OCI-LY1 (cell line): Measurements from ENCODE around the gene RAB5IF.

ENCODE experiments used
- H2AFZ ChIP-seq: fragments of 200-600 bp; sonication (generic), shearing (Covaris generic); 2 replicates; pipeline ENCODE4 v1.6.0; 2014; ENCODE audit warnings: antibody characterized with exemption, mild to moderate bottlenecking, low read length
- H3F3A ChIP-seq: fragments of 200-600 bp; sonication (generic), shearing (Covaris generic); 2 replicates; pipeline ENCODE4 v1.6.0; 2014; ENCODE audit warnings: mild to moderate bottlenecking, antibody characterized with exemption, low read length, moderate library complexity; ENCODE audit not compliant: insufficient read depth
- H3K27ac ChIP-seq: fragments of 200-600 bp; sonication (generic); 2 replicates; pipeline ENCODE4 v1.5.1; 2014; ENCODE audit warnings: low read length, mixed run types, mild to moderate bottlenecking, low read depth; ENCODE audit not compliant: poor library complexity, severe bottlenecking
- H3K27me3 ChIP-seq: fragments of 200-600 bp; sonication (generic); 2 replicates; pipeline ENCODE4 v1.6.0; 2014; ENCODE audit warnings: antibody characterized with exemption, mild to moderate bottlenecking, low read length, moderate library complexity; ENCODE audit not compliant: insufficient read depth
- H3K36me3 ChIP-seq: fragments of 200-600 bp; sonication (generic); 2 replicates; pipeline ENCODE4 v1.6.1; 2014; ENCODE audit warnings: mild to moderate bottlenecking, antibody characterized with exemption, low read length, moderate library complexity, mixed read lengths; ENCODE audit not compliant: insufficient read depth
- H3K4me1 ChIP-seq: fragments of 200-600 bp; sonication (generic); 2 replicates; pipeline ENCODE4 v1.5.1; 2014; ENCODE audit warnings: mild to moderate bottlenecking, low read length, moderate library complexity; ENCODE audit not compliant: insufficient read depth, severe bottlenecking
- H3K4me2 ChIP-seq: fragments of 200-600 bp; sonication (generic), shearing (Covaris generic); 2 replicates; pipeline ENCODE4 v1.6.1; 2014; ENCODE audit warnings: low read length
- H3K4me3 ChIP-seq: fragments of 200-600 bp; sonication (generic); 2 replicates; pipeline ENCODE4 v1.5.1; 2014; ENCODE audit warnings: low read length, low read depth, mild to moderate bottlenecking, mixed read lengths; ENCODE audit not compliant: poor library complexity, severe bottlenecking
- H3K79me2 ChIP-seq: fragments of 200-600 bp; shearing (Covaris generic); 2 replicates; pipeline ENCODE4 v1.6.1; 2016; ENCODE audit warnings: mixed run types, low read length, mixed read lengths; ENCODE audit not compliant: insufficient read depth
- H3K9ac ChIP-seq: fragments of 200-600 bp; sonication (generic), shearing (Covaris generic); 2 replicates; pipeline ENCODE4 v1.6.1; 2014; ENCODE audit warnings: mild to moderate bottlenecking, low read length, mixed read lengths
- H3K9me2 ChIP-seq: fragments of 200-600 bp; sonication (generic), shearing (Covaris generic); 2 replicates; pipeline ENCODE4 v1.6.1; 2014; ENCODE audit warnings: low read depth, mild to moderate bottlenecking, low read length, mixed read lengths
- H3K9me3 ChIP-seq: fragments of 200-600 bp; shearing (Covaris generic); 2 replicates; pipeline ENCODE4 v1.6.1; 2014; ENCODE audit warnings: low read length, mixed read lengths
- H4K20me1 ChIP-seq: fragments of 200-600 bp; sonication (generic), shearing (Covaris generic); 2 replicates; pipeline ENCODE4 v1.6.0; 2016; ENCODE audit warnings: mild to moderate bottlenecking, low read length; ENCODE audit not compliant: insufficient read depth
- EZH2 ChIP-seq: fragments of 200-600 bp; sonication (generic), shearing (Covaris generic); IDR thresholded peaks from 2 replicates; pipeline ENCODE4 v1.8.0; 2017; ENCODE audit warnings: borderline replicate concordance, mixed run types, mild to moderate bottlenecking, antibody characterized with exemption, low read length, moderate library complexity, mixed read lengths
- TF ChIP-seq, protein P1 (sequence below): fragments of 200-600 bp; sonication (generic), shearing (Covaris generic); IDR thresholded peaks from 2 replicates; pipeline ENCODE4 v1.5.1; 2017; ENCODE audit warnings: mild to moderate bottlenecking, antibody characterized with exemption, low read length, moderate library complexity, mixed read lengths

Gene RAB5IF

GRCh38 chr20:36565520-36565919 is 40.1 kb upstream of the RAB5IF start:
- no peaks in the 10 kb centered on the region; the same call in 1 of the 2 replicates for H3K36me3 ChIP-seq
- H3K27ac ChIP-seq: no peak overlapping the region
- H3F3A ChIP-seq: no peaks in the 10 kb centered on the region
- no peaks in the 10 kb centered on the region; the same call in 1 of the 2 replicates for H3K27me3 ChIP-seq
- H3K9me2 ChIP-seq: no peaks in the 10 kb centered on the region
- H2AFZ ChIP-seq: no peak overlapping the region
- no peaks in the 10 kb centered on the region for H3K79me2 ChIP-seq
- no peak for TF ChIP-seq EZH2
- TF ChIP-seq, protein P1, sequence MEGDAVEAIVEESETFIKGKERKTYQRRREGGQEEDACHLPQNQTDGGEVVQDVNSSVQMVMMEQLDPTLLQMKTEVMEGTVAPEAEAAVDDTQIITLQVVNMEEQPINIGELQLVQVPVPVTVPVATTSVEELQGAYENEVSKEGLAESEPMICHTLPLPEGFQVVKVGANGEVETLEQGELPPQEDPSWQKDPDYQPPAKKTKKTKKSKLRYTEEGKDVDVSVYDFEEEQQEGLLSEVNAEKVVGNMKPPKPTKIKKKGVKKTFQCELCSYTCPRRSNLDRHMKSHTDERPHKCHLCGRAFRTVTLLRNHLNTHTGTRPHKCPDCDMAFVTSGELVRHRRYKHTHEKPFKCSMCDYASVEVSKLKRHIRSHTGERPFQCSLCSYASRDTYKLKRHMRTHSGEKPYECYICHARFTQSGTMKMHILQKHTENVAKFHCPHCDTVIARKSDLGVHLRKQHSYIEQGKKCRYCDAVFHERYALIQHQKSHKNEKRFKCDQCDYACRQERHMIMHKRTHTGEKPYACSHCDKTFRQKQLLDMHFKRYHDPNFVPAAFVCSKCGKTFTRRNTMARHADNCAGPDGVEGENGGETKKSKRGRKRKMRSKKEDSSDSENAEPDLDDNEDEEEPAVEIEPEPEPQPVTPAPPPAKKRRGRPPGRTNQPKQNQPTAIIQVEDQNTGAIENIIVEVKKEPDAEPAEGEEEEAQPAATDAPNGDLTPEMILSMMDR: no peak
- H3K9ac ChIP-seq: no peak overlapping the region
- H3K4me1 ChIP-seq: no peaks in the 10 kb centered on the region
- H3K4me3 ChIP-seq: no peak overlapping the region
- H3K9me3 ChIP-seq: peaks cover 6% of the 10 kb centered on the region
- no peaks in the 10 kb centered on the region for H4K20me1 ChIP-seq
- H3K4me2 ChIP-seq: no peak overlapping the region

DNA sequence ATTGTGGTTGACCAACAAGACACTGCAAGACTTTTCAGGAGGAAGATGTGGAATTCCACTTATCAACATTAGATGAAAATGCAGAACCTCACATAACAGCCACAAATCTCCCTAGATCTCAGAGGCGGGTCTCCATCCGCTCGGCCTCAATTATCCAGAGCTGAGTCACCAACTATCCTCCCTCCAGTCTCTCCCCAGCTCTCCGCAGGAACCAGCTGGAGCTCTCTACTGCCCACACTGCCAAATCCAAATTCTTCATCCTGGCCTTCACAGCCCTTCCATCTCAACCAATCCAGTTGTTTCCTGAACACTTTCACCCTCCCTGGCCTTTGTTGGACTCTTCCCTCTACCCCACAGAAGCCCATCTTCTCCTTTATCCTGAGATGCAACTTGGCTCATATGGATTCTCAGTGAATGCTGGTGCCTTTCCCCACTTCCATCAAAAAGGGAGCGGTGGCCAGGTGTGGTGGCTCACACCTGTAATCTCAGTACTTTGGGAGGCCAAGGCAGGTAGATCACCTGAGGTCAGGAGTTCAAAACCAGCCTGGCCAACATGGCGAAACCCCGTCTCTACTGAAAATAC is 35.6 kb upstream of the RAB5IF start:
- Histone ChIP-seq H3K9me2 (no peaks in the 10 kb centered on the region), H3F3A (peaks cover 5% of the 10 kb centered on the region; the same call in 1 of the 2 replicates), H3K79me2 (peaks cover 3% of the 10 kb centered on the region; the same call in 1 of the 2 replicates), H3K27me3 (no peaks in the 10 kb centered on the region), H3K36me3 (no peaks in the 10 kb centered on the region; the same call in 1 of the 2 replicates), H4K20me1 (no peaks in the 10 kb centered on the region), H3K9me3 (peaks cover 6% of the 10 kb centered on the region), H3K4me2 (no peak overlapping the region), H3K4me1 (peaks cover 16% of the 10 kb centered on the region), H2AFZ (no peak overlapping the region), H3K4me3 (no peak overlapping the region), H3K9ac (no peak overlapping the region), H3K27ac (no peak overlapping the region)
- TF ChIP-seq, protein P1: no peak
- no peak for TF ChIP-seq EZH2

- H3K4me3 ChIP-seq: peak overlapping the region; percentile 77
- no peaks in the 10 kb centered on the region for H3K27me3 ChIP-seq
- H3F3A ChIP-seq: peaks cover 5% of the 10 kb centered on the region; the same call in 1 of the 2 replicates
- no peaks in the 10 kb centered on the region for H3K9me3 ChIP-seq
- peaks cover 19% of the 10 kb centered on the region for H3K79me2 ChIP-seq
- no peak for TF ChIP-seq EZH2
- TF ChIP-seq, protein P1: peak; percentile 8; the same call in 1 of the 2 replicates
- peaks cover 6% of the 10 kb centered on the region; the same call in 1 of the 2 replicates for H3K36me3 ChIP-seq
- no peak overlapping the region for H2AFZ ChIP-seq
- peak overlapping the region; percentile 64 for H3K9ac ChIP-seq
- peak overlapping the region; percentile 82 for H3K4me2 ChIP-seq
- no peaks in the 10 kb centered on the region for H4K20me1 ChIP-seq
- peaks cover 23% of the 10 kb centered on the region for H3K4me1 ChIP-seq
- H3K27ac ChIP-seq: peak overlapping the region; percentile 69
- H3K9me2 ChIP-seq: no peaks in the 10 kb centered on the region
These were observed 33.7 kb upstream of the RAB5IF start for GRCh38 chr20:36571564-36572504.
